Cerebellar nuclear complex (tissue), 1 donor: ENCODE measurements around the gene ASCC1.
A peak's percentile ranks its signal among the peaks of the same experiment; 100 is the strongest.
"Not testable (repeated sequence)": the region's sequence is repeated elsewhere in the genome, so short reads cannot be mapped to it uniquely, and the experiment has no call there.

ENCODE experiments used
- DNase-seq, 2 experiments: peaks; one replicate each; lab custom pipeline; 2025; lab: John Stamatoyannopoulos, UW

ASCC1 gene

GRCh38 chr10:72249176-72249862 is 33.2 kb upstream of the ASCC1 start:
- DNase-seq, result not testable (repeated sequence)

DNA sequence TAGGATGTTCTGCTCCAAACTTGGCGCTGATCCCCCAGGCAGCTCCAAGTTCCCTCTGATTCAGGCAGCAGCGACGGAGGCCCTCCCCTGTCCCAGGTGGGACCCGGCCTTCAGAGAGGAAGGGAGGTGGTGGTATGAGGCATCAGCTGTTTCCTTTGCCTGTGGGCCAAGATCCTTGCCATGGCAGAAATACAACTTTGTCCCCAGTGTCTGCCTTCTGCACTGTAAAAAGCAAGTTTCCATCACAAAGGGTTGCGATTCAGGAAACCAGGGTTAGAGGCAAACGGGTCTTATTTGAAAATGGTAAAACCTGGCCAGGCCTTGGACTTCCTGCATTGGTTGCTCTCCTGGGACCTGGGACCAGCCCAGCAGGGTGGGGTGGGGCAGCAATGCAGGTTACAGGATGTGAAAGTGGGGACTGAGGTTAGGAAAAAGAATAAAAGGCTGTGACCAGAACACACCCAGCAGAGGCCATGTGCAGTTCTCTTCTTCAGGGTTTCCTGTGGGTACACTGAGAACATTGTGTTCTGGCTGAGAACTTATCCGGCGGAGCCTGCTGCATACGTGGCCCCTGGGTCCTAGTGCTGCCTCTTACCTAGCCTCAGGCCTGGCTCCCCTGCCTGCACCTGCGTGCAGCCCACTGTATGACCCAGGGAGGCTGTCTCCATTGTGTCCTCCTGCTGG is 32.5 kb upstream of the ASCC1 start:
- peak; percentile 55 to 83 for DNase-seq

GRCh38 chr10:72245949-72246525 is 30.0 kb upstream of the ASCC1 start:
- DNase-seq, result no peak

DNA sequence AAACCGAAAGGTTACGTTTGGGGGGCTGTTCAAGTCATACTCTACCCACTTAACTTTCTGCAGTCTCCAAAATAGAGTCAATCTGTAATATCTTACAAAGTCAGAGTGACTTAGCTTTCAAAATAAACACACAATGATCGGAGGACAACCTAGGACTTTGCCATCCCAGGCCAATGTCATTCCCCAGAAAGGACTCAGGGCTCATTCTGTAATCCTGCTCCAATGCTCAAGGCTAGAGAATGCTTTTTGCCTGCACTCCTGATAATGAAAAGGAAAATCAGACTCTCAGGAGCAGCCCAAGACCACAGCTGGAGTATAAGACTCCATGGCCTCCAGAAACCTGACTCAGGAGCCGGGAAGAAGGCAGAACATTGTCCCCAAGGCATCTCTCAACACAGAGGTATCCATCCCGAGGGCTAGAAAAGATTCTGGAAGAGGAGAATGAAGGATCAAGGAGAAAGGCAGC is 28.5 kb upstream of the ASCC1 start:
- DNase-seq, result no peak

DNA sequence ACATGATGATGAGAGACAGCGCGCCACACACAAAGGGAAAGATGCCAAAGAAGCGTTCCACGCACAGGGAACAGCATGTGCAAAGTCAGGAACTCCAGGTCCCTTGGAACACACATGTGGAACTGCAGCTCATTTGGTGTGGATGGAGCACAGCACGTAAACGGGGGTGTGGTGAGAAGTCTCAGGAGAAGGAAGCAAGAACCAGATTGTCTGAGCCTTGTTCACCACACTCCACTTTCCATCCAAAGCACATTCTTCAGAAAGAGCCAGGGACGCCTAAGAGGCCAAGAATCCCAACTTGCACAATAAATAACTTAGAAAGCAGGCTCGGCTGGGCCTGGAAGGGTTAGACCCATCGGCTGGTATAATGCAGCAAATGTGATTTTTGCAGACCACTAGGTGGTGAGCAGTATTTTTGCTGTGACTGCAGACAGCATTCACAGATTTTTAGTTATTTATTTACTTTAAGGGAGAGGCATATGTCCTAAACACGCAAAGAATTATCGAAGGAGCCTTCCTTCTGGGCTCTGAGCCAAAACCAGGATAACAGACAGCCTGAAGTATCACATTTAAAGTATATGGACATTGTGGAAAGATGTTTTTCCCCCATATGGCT is 27.9 kb upstream of the ASCC1 start:
- DNase-seq, result no peak

DNA sequence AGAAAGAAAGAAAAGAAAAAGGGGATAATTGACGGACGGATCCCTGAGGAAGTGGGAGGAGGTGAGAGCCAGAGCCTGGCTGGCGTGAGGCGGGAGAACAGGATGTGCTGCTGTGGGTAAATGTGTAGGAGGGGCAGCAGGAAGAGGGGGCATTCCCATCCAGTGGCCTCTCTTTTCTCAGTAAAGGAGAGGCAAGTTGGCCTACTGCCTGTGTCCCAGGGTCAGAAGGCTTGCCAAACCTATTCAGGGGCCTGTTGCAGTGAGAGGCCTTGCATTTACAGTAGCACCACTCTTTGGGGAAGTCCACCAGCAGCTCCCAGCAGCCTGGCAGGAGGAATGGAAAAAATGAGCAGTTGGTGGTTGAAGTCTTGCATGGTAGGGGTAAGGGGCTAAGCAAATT is 26.6 kb upstream of the ASCC1 start:
- DNase-seq, result no peak

- DNase-seq, result no peak
Observed at GRCh38 chr10:72241691-72242252, 25.7 kb upstream of the ASCC1 start.

- DNase-seq, result no peak
Observed at GRCh38 chr10:72240371-72240770, 24.3 kb upstream of the ASCC1 start.

GRCh38 chr10:72239409-72239808 is 23.3 kb upstream of the ASCC1 start:
- no peak for DNase-seq

- peak in 1 of 2 experiments; percentile 29 for DNase-seq
Observed at GRCh38 chr10:72238392-72239175, 22.5 kb upstream of the ASCC1 start.

DNA sequence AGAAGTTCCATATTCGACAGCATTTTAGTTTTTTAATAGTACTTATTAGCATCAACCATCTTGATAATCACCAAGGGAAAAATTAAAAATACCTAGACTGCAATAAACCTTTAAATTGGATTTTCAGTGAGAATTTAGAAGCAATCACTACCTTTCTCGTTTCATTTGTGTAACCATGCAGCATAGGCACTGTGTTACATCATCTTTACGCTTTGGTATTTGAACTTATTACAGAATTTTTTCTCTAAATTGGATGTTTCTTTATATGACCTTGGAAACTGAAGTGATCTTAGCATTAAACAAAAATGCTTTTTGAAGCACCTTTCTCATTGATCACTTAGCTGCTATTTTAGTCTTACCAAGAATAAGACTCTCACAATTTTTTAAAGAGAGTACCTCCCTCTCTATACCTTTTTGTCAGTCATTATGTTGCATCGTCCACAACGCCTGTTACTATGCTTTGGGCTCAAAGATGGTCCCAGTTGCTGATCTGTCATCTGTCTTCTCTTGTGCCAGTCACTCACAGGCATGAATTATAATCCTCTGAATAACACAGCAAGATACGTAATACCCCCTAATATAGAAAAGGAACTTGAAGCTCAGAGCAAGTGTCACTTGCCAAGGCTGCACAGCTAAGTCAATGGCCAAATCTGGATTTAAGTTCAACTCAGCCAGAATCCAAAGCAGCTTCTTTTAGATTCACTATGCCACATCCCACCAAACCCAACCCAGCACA is 19.6 kb upstream of the ASCC1 start:
- DNase-seq, result no peak

GRCh38 chr10:72234560-72235095 is 18.6 kb upstream of the ASCC1 start:
- DNase-seq, result no peak

GRCh38 chr10:72233621-72234020 is 17.5 kb upstream of the ASCC1 start:
- no peak for DNase-seq

DNA sequence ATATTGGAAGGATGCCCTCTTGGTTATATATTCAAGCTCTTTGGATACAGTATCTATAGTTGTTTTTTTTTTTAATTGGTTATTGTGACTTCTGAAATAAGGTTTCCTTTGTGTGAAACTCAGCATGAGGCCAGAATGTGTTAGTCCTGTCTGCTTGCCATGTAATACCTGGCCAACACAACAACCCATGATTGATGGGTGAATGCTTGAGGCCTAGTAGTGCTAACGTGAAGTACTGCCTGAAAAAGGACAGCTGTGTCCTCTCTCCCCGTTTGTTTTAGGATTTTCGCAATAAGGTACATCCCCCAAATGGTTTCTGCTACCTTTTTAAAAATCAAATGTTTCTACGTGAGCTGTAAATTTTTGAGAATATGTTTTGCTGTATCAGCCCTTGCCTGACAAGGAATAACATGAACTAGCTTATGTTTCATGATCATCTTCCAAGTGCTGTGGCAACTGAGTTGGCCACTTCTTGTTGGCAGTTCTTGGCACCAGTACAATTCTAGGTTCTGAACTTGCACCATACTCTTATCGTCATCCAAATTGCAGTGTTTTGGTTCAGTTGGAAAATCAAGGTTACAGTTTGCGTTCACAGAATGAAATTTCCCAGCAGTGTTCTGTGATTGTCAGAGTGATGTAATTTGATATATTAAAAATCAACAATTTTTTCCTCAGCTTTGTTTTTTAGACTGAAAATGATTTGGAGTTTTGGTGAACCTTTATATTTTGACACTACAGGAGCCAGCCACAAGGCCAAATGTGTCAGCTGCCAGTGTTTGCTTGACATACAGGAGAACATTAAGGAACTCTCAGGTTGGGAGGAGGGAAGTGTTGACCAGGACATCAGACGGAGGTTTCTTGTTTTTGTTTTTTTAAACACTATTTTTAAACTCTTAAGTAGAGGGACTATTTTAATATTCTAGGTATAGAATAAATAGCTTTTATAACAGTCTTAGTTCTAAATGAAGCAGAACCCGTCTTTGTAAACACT is 13.5 kb upstream of the ASCC1 start:
- DNase-seq, result no peak

GRCh38 chr10:72228318-72228751 is 12.3 kb upstream of the ASCC1 start:
- DNase-seq, result no peak

GRCh38 chr10:72227826-72228225 is 11.8 kb upstream of the ASCC1 start:
- no peak for DNase-seq

GRCh38 chr10:72226418-72227027 is 10.4 kb upstream of the ASCC1 start:
- no peak for DNase-seq

DNA sequence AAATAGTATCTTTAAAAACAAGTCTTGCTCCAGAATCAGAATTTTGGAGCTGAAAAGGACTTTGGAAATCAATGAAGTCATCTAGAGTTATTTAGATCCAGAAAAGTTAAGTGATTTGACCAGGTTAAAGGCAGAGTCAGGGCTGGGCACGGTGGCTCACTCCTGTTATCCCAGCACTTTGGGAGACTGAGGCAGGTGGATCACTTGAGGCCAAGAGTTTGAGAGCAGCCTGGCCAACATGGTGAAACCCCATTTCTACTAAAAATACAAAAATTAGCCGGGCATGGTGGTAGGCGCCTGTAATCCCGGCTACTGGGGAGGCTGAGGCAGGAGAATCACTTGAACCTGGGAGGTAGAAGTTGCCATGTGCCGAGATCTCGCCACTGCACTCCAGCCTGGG is 8.1 kb upstream of the ASCC1 start:
- not testable (repeated sequence) for DNase-seq

- DNase-seq, result no peak
Observed at GRCh38 chr10:72223743-72224101, 7.6 kb upstream of the ASCC1 start.
